HCT116 (cell line): ENCODE results near the gene TSC1.

Source experiments
- ATF3 ChIP-seq: IDR thresholded peaks from 2 replicates; pipeline ENCODE4 v1.6.1; 2012
- CEBPB ChIP-seq: IDR thresholded peaks from 2 replicates; pipeline ENCODE4 v1.6.1; 2012; ENCODE audit warnings: low read depth
- ELF1 ChIP-seq: IDR thresholded peaks from 2 replicates; pipeline ENCODE4 v1.6.1; 2012; ENCODE audit warnings: low read depth, borderline replicate concordance
- EZH2 ChIP-seq: fragments of 200-600 bp; sonication (generic); IDR thresholded peaks from 2 replicates; pipeline ENCODE4 v1.6.1; 2017; ENCODE audit warnings: antibody characterized with exemption, mixed run types
- JUND ChIP-seq: IDR thresholded peaks from 2 replicates; pipeline ENCODE4 v1.6.1; 2012
- POLR2A ChIP-seq: IDR thresholded peaks from 2 replicates; pipeline ENCODE4 v1.7.0; 2011; ENCODE audit warnings: borderline replicate concordance; ENCODE audit not compliant: insufficient read depth, insufficient read length; ENCODE audit errors: extremely low read depth
- POLR2AphosphoS5 ChIP-seq: IDR thresholded peaks from 2 replicates; pipeline ENCODE4 v1.6.1; 2011; ENCODE audit warnings: mild to moderate bottlenecking, low read depth, low read length, moderate library complexity
- YY1 ChIP-seq: IDR thresholded peaks from 2 replicates; pipeline ENCODE4 v1.6.1; 2011; ENCODE audit warnings: low read length, low read depth, moderate library complexity, mild to moderate bottlenecking; ENCODE audit not compliant: insufficient replicate concordance; ENCODE audit errors: extremely low read depth
- ZNF274 ChIP-seq: fragments of 200-500 bp; sonication (Bioruptor generic); IDR thresholded peaks from 2 replicates; pipeline ENCODE4 v1.6.1; 2014; ENCODE audit warnings: mild to moderate bottlenecking, low read depth, low read length, inconsistent platforms
- TF ChIP-seq, protein P1 (sequence below): IDR thresholded peaks from 2 replicates; pipeline ENCODE4 v1.6.1; 2012; ENCODE audit warnings: low read depth
- TF ChIP-seq, protein P2 (sequence below), 3 experiments: fragments of 200-600 bp in 1 of 3; sonication (generic) in 1 of 3; IDR thresholded peaks in 2 of 3; conservative IDR thresholded peaks in 1 of 3; 2 replicates each; pipeline ENCODE4 v1.5.1; 2012 to 2017; ENCODE audit warnings: low read depth in 2 of 3, low read length in 2 of 3, antibody characterized with exemption in 1 of 3, borderline replicate concordance in 1 of 3, control low read depth in 1 of 3, mild to moderate bottlenecking in 1 of 3, mixed read lengths in 1 of 3, mixed run types in 1 of 3, moderate library complexity in 1 of 3; ENCODE audit not compliant: insufficient read depth in 1 of 3
- TF ChIP-seq, protein P3 (sequence below): IDR thresholded peaks from 2 replicates; pipeline ENCODE4 v1.6.1; 2012

GRCh38 chr9:132991351-132992300, 47.2 kb upstream of the TSC1 start:
- TF ChIP-seq, protein P1, sequence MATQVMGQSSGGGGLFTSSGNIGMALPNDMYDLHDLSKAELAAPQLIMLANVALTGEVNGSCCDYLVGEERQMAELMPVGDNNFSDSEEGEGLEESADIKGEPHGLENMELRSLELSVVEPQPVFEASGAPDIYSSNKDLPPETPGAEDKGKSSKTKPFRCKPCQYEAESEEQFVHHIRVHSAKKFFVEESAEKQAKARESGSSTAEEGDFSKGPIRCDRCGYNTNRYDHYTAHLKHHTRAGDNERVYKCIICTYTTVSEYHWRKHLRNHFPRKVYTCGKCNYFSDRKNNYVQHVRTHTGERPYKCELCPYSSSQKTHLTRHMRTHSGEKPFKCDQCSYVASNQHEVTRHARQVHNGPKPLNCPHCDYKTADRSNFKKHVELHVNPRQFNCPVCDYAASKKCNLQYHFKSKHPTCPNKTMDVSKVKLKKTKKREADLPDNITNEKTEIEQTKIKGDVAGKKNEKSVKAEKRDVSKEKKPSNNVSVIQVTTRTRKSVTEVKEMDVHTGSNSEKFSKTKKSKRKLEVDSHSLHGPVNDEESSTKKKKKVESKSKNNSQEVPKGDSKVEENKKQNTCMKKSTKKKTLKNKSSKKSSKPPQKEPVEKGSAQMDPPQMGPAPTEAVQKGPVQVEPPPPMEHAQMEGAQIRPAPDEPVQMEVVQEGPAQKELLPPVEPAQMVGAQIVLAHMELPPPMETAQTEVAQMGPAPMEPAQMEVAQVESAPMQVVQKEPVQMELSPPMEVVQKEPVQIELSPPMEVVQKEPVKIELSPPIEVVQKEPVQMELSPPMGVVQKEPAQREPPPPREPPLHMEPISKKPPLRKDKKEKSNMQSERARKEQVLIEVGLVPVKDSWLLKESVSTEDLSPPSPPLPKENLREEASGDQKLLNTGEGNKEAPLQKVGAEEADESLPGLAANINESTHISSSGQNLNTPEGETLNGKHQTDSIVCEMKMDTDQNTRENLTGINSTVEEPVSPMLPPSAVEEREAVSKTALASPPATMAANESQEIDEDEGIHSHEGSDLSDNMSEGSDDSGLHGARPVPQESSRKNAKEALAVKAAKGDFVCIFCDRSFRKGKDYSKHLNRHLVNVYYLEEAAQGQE, result no peak
- TF ChIP-seq EZH2 (no peak), CEBPB (no peak), POLR2AphosphoS5 (no peak), POLR2A (no peak), YY1 (no peak), JUND (no peak), ZNF274 (no peak), ATF3 (no peak), ELF1 (no peak)
- TF ChIP-seq, protein P2, sequence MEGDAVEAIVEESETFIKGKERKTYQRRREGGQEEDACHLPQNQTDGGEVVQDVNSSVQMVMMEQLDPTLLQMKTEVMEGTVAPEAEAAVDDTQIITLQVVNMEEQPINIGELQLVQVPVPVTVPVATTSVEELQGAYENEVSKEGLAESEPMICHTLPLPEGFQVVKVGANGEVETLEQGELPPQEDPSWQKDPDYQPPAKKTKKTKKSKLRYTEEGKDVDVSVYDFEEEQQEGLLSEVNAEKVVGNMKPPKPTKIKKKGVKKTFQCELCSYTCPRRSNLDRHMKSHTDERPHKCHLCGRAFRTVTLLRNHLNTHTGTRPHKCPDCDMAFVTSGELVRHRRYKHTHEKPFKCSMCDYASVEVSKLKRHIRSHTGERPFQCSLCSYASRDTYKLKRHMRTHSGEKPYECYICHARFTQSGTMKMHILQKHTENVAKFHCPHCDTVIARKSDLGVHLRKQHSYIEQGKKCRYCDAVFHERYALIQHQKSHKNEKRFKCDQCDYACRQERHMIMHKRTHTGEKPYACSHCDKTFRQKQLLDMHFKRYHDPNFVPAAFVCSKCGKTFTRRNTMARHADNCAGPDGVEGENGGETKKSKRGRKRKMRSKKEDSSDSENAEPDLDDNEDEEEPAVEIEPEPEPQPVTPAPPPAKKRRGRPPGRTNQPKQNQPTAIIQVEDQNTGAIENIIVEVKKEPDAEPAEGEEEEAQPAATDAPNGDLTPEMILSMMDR (IDR thresholded peaks at IDR 0.05 in 2 of 3, conservative IDR thresholded peaks at IDR 0.05 in 1 of 3; ENCODE audit: borderline replicate concordance in 1 of 3, insufficient read depth in 1 of 3, low read depth in 2 of 3, low read length in 2 of 3), result no peak
- TF ChIP-seq, protein P3, sequence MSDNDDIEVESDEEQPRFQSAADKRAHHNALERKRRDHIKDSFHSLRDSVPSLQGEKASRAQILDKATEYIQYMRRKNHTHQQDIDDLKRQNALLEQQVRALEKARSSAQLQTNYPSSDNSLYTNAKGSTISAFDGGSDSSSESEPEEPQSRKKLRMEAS, result no peak
